A549 (cell line): Measurements from ENCODE around the gene CCDC182.

ENCODE experiments used
- BCL3 ChIP-seq: fragments of >200 bp; sonication (Bioruptor Twin); formaldehyde crosslinking; IDR thresholded peaks from 3 replicates; pipeline ENCODE4 v1.6.1; 2016
- CTCF ChIP-seq: fragments of >200 bp; sonication (Bioruptor Twin); formaldehyde crosslinking; IDR thresholded peaks from 3 replicates; pipeline ENCODE4 v1.5.1; 2016
- ESRRA ChIP-seq: fragments of 150-350 bp; IDR thresholded peaks from 2 replicates; pipeline ENCODE4 v1.6.1; 2014; ENCODE audit warnings: mild to moderate bottlenecking, low read length, borderline replicate concordance
- MAX ChIP-seq: IDR thresholded peaks from 2 replicates; pipeline ENCODE4 v1.6.1; 2012
- MYC ChIP-seq: IDR thresholded peaks from 2 replicates; pipeline ENCODE4 v1.6.1; 2012; ENCODE audit warnings: mild to moderate bottlenecking, inconsistent platforms, low read length, improper control_type of control experiment, borderline replicate concordance
- POLR2A ChIP-seq: IDR thresholded peaks from 2 replicates; pipeline ENCODE4 v1.6.1; 2012; ENCODE audit warnings: mild to moderate bottlenecking, low read length
- POLR2AphosphoS2 ChIP-seq: conservative IDR thresholded peaks from 2 replicates; pipeline ENCODE4 v1.6.1; 2012; ENCODE audit warnings: low read length, improper control_type of control experiment, inconsistent platforms
- RAD21 ChIP-seq, 2 experiments: fragments of >200 bp in 1 of 2; sonication (Bioruptor Twin) in 1 of 2; formaldehyde crosslinking in 1 of 2; IDR thresholded peaks in 1 of 2; conservative IDR thresholded peaks in 1 of 2; 2 replicates in 1 of 2; 3 replicates in 1 of 2; pipeline ENCODE4 v1.6.1; 2012 to 2018; ENCODE audit warnings: inconsistent platforms in 1 of 2
- RCOR1 ChIP-seq: fragments of 150-350 bp; IDR thresholded peaks from 2 replicates; pipeline ENCODE4 v1.6.1; 2014; ENCODE audit warnings: antibody characterized with exemption, low read length, low read depth
- SMC3 ChIP-seq: fragments of >200 bp; sonication (Bioruptor Twin); formaldehyde crosslinking; IDR thresholded peaks from 3 replicates; pipeline ENCODE4 v1.6.1; 2018; ENCODE audit warnings: inconsistent platforms
- TP53 ChIP-seq: fragments of 250-450 bp; sonication (Bioruptor Pico); IDR thresholded peaks from 2 replicates; pipeline ENCODE4 v1.5.0; 2021; ENCODE audit warnings: mild to moderate bottlenecking, moderate library complexity
- USF2 ChIP-seq: fragments of 450-650 bp; IDR thresholded peaks from 2 replicates; pipeline ENCODE4 v1.6.1; 2014; ENCODE audit warnings: antibody characterized with exemption

- TF ChIP-seq CTCF (no peak), USF2 (no peak), ESRRA (no peak), RAD21 (conservative IDR thresholded peaks at IDR 0.05 in 1 of 2, IDR thresholded peaks at IDR 0.05 in 1 of 2) (no peak), TP53 (no peak), MAX (no peak), MYC (no peak), RCOR1 (no peak), POLR2A (no peak), POLR2AphosphoS2 (no peak), BCL3 (no peak), SMC3 (no peak)
Measured at GRCh38 chr17:57746221-57746620, 1.1 kb upstream of the CCDC182 start.
